GM23338 (cell line): ENCODE data around the gene BRSK1. TPM values are rescaled to one million over a fixed set of nuclear protein-coding genes. Genes with fewer than 3 reads are reported as not detected.

Experiments used
- ATAC-seq: fragments of 200-7000 bp; cut with Tn5 transposase; 3 replicates; pipeline ENCODE4 v1.9.1; 2020
- DNase-seq: peaks from one replicate; pipeline ENCODE4 v3.0.0-alpha.2; 2015; ENCODE audit warnings: low spot score
- H2AFZ ChIP-seq: fragments of 200-600 bp; sonication (generic); 2 replicates; pipeline ENCODE4 v1.8.0; 2016; ENCODE audit warnings: antibody characterized with exemption, mild to moderate bottlenecking, moderate library complexity
- H3F3A ChIP-seq: fragments of 200-600 bp; sonication (generic); replicated peaks from 2 replicates; pipeline ENCODE4 v1.8.0; 2017; ENCODE audit warnings: antibody characterized with exemption, mixed run types, low read depth
- H3K27ac ChIP-seq: fragments of 200-600 bp; sonication (generic); 2 replicates; pipeline ENCODE4 v1.6.1; 2016; ENCODE audit warnings: low read depth
- H3K27me3 ChIP-seq: fragments of 200-600 bp; sonication (generic); 2 replicates; pipeline ENCODE4 v1.8.0; 2016; ENCODE audit warnings: mild to moderate bottlenecking, mixed run types, moderate library complexity; ENCODE audit not compliant: insufficient read depth
- H3K36me3 ChIP-seq: fragments of 200-600 bp; sonication (generic); 2 replicates; pipeline ENCODE4 v1.8.0; 2016; ENCODE audit warnings: mild to moderate bottlenecking; ENCODE audit not compliant: insufficient read depth
- H3K4me1 ChIP-seq: fragments of 200-600 bp; sonication (generic); 2 replicates; pipeline ENCODE4 v1.8.0; 2016; ENCODE audit warnings: mild to moderate bottlenecking, moderate library complexity; ENCODE audit not compliant: insufficient read depth
- H3K4me2 ChIP-seq: fragments of 200-600 bp; sonication (generic); 2 replicates; pipeline ENCODE4 v1.7.1; 2017; ENCODE audit warnings: mixed run types
- H3K4me3 ChIP-seq: fragments of 200-600 bp; sonication (generic); 2 replicates; pipeline ENCODE4 v1.6.1; 2016; ENCODE audit warnings: mixed run types
- H3K79me2 ChIP-seq: fragments of 200-600 bp; sonication (generic); replicated peaks from 2 replicates; pipeline ENCODE4 v1.8.0; 2017; ENCODE audit warnings: mild to moderate bottlenecking; ENCODE audit not compliant: insufficient read depth
- H3K9me2 ChIP-seq: fragments of 200-600 bp; sonication (generic); 2 replicates; pipeline ENCODE4 v1.8.0; 2017; ENCODE audit not compliant: insufficient read depth
- H4K20me1 ChIP-seq: fragments of 200-600 bp; sonication (generic); replicated peaks from 2 replicates; pipeline ENCODE4 v1.8.0; 2017; ENCODE audit warnings: mild to moderate bottlenecking; ENCODE audit not compliant: insufficient read depth
- H3K27ac Mint-ChIP-seq: 2 replicates; pipeline ENCODE4 v1.8.0; 2020; ENCODE audit warnings: inconsistent platforms, mild to moderate bottlenecking, moderate library complexity, mixed read lengths
- H3K27me3 Mint-ChIP-seq: 3 replicates; pipeline ENCODE4 v1.8.0; 2022; ENCODE audit warnings: low read depth, mild to moderate bottlenecking, moderate library complexity, mixed read lengths, inconsistent platforms; ENCODE audit not compliant: insufficient read depth, poor library complexity
- H3K36me3 Mint-ChIP-seq: 3 replicates; pipeline ENCODE4 v1.8.0; 2021; ENCODE audit warnings: low read depth, mild to moderate bottlenecking, inconsistent platforms, moderate library complexity, mixed read lengths
- H3K4me1 Mint-ChIP-seq: 3 replicates; pipeline ENCODE4 v1.8.0; 2020; ENCODE audit warnings: mild to moderate bottlenecking, inconsistent platforms, mixed read lengths
- H3K4me3 Mint-ChIP-seq: 3 replicates; pipeline ENCODE4 v1.8.0; 2021; ENCODE audit warnings: moderate library complexity, mild to moderate bottlenecking, inconsistent platforms, mixed read lengths
- H3K9me3 Mint-ChIP-seq: 3 replicates; pipeline ENCODE4 v1.8.0; 2020; ENCODE audit warnings: moderate library complexity, mild to moderate bottlenecking, inconsistent platforms, mixed read lengths
- CREB1 ChIP-seq: fragments of 250-450 bp; sonication (Bioruptor Pico); IDR thresholded peaks from 2 replicates; pipeline ENCODE4 v1.5.0; 2020; ENCODE audit warnings: low read depth, mild to moderate bottlenecking, moderate library complexity
- CTCF ChIP-seq, 2 experiments: fragments of 200-600 bp in 1 of 2; sonication (generic) in 1 of 2; conservative IDR thresholded peaks; 2 replicates each; pipeline versions ENCODE4 v1.5.1 to v1.6.1; 2016 to 2017; ENCODE audit warnings: antibody characterized with exemption in 2 of 2, low read depth in 2 of 2, mild to moderate bottlenecking in 2 of 2, moderate library complexity in 1 of 2
- ETS1 ChIP-seq: IDR thresholded peaks from 2 replicates; pipeline ENCODE4 v1.6.1; 2016; ENCODE audit warnings: antibody characterized with exemption
- EZH2 ChIP-seq: fragments of 200-600 bp; sonication (generic); IDR thresholded peaks from one replicate; pipeline ENCODE4 v1.8.0; 2017; ENCODE audit warnings: antibody characterized with exemption, mild to moderate bottlenecking, low read depth; ENCODE audit not compliant: unreplicated experiment
- EZH2phosphoT487 ChIP-seq: fragments of 200-600 bp; sonication (generic); IDR thresholded peaks from one replicate; pipeline ENCODE4 v1.8.1; 2018; ENCODE audit warnings: antibody characterized with exemption; ENCODE audit not compliant: unreplicated experiment
- JUNB ChIP-seq: IDR thresholded peaks from one replicate; pipeline ENCODE4 v1.6.1; 2016; ENCODE audit warnings: antibody characterized with exemption; ENCODE audit not compliant: unreplicated experiment
- NANOG ChIP-seq: IDR thresholded peaks from 2 replicates; pipeline ENCODE4 v1.6.1; 2016; ENCODE audit warnings: antibody characterized with exemption, borderline replicate concordance
- POLR2AphosphoS5 ChIP-seq: IDR thresholded peaks from 2 replicates; pipeline ENCODE4 v1.6.1; 2016; ENCODE audit warnings: antibody characterized with exemption, low read depth
- REST ChIP-seq: IDR thresholded peaks from one replicate; pipeline ENCODE4 v1.6.1; 2018; ENCODE audit warnings: antibody characterized with exemption; ENCODE audit not compliant: unreplicated experiment
- STAT1 ChIP-seq: IDR thresholded peaks from one replicate; pipeline ENCODE4 v1.6.1; 2016; ENCODE audit warnings: antibody characterized with exemption; ENCODE audit not compliant: unreplicated experiment
- ZNF114 ChIP-seq: fragments of 250-450 bp; sonication (Bioruptor Pico); IDR thresholded peaks from 2 replicates; pipeline ENCODE4 v1.5.0; 2020; ENCODE audit warnings: mild to moderate bottlenecking, moderate library complexity
- ZNF331 ChIP-seq: fragments of 250-450 bp; sonication (Bioruptor Pico); IDR thresholded peaks from 2 replicates; pipeline ENCODE4 v1.5.0; 2020; ENCODE audit warnings: low read depth, mild to moderate bottlenecking, moderate library complexity
- ZNF462 ChIP-seq: fragments of 250-450 bp; sonication (Bioruptor Pico); IDR thresholded peaks from 2 replicates; pipeline ENCODE4 v1.5.0; 2020; ENCODE audit warnings: mild to moderate bottlenecking, moderate library complexity
- polyA plus RNA-seq: library from polyadenylated mRNA; unstranded; fragments of >200 nt; fragmentation: Nextera tagmentation; extraction: Ambion mirVana; gene quantifications from 2 replicates; pipeline ENCODE4 v1.2.1, GENCODE V29; 2016
- total RNA-seq: library from RNA; depleted of rRNA; stranded (reverse); fragments of >200 nt; shearing (Covaris generic); gene quantifications from 2 replicates; pipeline ENCODE4 v1.2.3, GENCODE V29; 2014

Gene BRSK1
- total and polyA plus RNA-seq, 2 experiments from 2014 or later: 2.3 to 17.2 TPM

- no peaks in the 10 kb centered on the region for H3K9me3 Mint-ChIP-seq
- ATAC-seq: no peak
- peak overlapping the region; percentile 95 for H3K4me3 Mint-ChIP-seq
- peak overlapping the region; percentile 95 for H3K4me2 ChIP-seq
- peak overlapping the region; percentile 96 for H3K4me3 ChIP-seq
- TF ChIP-seq NANOG: no peak
- TF ChIP-seq CTCF (conservative IDR thresholded peaks at IDR 0.05; ENCODE audit: low read depth in 2 of 2): no peak
- TF ChIP-seq EZH2: no peak
- TF ChIP-seq ZNF114: no peak
- TF ChIP-seq ZNF462 (CRISPR knock-in tag): no peak
- TF ChIP-seq STAT1: no peak
- no peak for TF ChIP-seq EZH2phosphoT487
- TF ChIP-seq REST: no peak
- TF ChIP-seq CREB1 (CRISPR knock-in tag): no peak
- TF ChIP-seq JUNB: no peak
- no peak for TF ChIP-seq POLR2AphosphoS5
- no peak for TF ChIP-seq ETS1
- no peak for TF ChIP-seq ZNF331 (CRISPR knock-in tag)
- H2AFZ ChIP-seq: no peak overlapping the region
- H3K27me3 Mint-ChIP-seq: peaks cover 26% of the 10 kb centered on the region
- peaks cover 16% of the 10 kb centered on the region for H3K4me1 ChIP-seq
- no peaks in the 10 kb centered on the region for H3K9me2 ChIP-seq
- no peaks in the 10 kb centered on the region for H3K36me3 ChIP-seq
- peaks cover 21% of the 10 kb centered on the region for H3F3A ChIP-seq
- H4K20me1 ChIP-seq: peaks cover 7% of the 10 kb centered on the region
- no peaks in the 10 kb centered on the region for H3K27me3 ChIP-seq
- H3K79me2 ChIP-seq: peaks cover 11% of the 10 kb centered on the region; the same call in 1 of the 2 replicates
- peaks cover 10% of the 10 kb centered on the region; the same call in 2 of the 3 replicates for H3K36me3 Mint-ChIP-seq
- no peak overlapping the region for H3K27ac Mint-ChIP-seq
- no peak overlapping the region for H3K27ac ChIP-seq
- H3K4me1 Mint-ChIP-seq: peaks cover 16% of the 10 kb centered on the region
- no peak for DNase-seq
These were observed 5.2 kb upstream of the BRSK1 start for GRCh38 chr19:55278391-55279135.
